ENCODE data around the gene HABP2. TPM values are rescaled to one million over a fixed set of nuclear protein-coding genes. Genes with fewer than 3 reads are reported as not detected.

HABP2 gene
- total RNA-seq, 1 experiment from 2014 or later: not detected

GRCh38 chr10:113544392-113544791, 8.5 kb upstream of the HABP2 start:
- no peaks in the 10 kb centered on the region; a peak in 1 of 5 replicates for H3K9me3 Mint-ChIP-seq
- no peak overlapping the region for H3K27ac Mint-ChIP-seq
- no peak overlapping the region for H2BK120ac ChIP-seq (ENCODE audit: low read depth, low read length, poor library complexity, severe bottlenecking)
- H2AK5ac ChIP-seq (ENCODE audit: insufficient read length, low read length): no peak overlapping the region
- H3K23ac ChIP-seq (ENCODE audit: insufficient read length, low read depth, low read length): no peak overlapping the region
- H3K9ac ChIP-seq (ENCODE audit: extremely low read depth, insufficient read length, low read length): no peak overlapping the region
- H3K9me3 ChIP-seq (ENCODE audit: control insufficient read depth, low read depth, low read length): no peaks in the 10 kb centered on the region
- H3K36me3 Mint-ChIP-seq (ENCODE audit: insufficient read depth in 1 of 3, low read depth in 3 of 3): no peaks in the 10 kb centered on the region
- TF ChIP-seq, protein P1, sequence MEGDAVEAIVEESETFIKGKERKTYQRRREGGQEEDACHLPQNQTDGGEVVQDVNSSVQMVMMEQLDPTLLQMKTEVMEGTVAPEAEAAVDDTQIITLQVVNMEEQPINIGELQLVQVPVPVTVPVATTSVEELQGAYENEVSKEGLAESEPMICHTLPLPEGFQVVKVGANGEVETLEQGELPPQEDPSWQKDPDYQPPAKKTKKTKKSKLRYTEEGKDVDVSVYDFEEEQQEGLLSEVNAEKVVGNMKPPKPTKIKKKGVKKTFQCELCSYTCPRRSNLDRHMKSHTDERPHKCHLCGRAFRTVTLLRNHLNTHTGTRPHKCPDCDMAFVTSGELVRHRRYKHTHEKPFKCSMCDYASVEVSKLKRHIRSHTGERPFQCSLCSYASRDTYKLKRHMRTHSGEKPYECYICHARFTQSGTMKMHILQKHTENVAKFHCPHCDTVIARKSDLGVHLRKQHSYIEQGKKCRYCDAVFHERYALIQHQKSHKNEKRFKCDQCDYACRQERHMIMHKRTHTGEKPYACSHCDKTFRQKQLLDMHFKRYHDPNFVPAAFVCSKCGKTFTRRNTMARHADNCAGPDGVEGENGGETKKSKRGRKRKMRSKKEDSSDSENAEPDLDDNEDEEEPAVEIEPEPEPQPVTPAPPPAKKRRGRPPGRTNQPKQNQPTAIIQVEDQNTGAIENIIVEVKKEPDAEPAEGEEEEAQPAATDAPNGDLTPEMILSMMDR (conservative IDR thresholded peaks at IDR 0.05): no peak
- no peak overlapping the region for H3K4me2 ChIP-seq (ENCODE audit: insufficient read depth, insufficient read length, low read length)
- H3K4ac ChIP-seq (ENCODE audit: low read depth, low read length): no peak overlapping the region
- H3K18ac ChIP-seq (ENCODE audit: insufficient read length, low read depth, low read length): no peak overlapping the region
- H3K27me3 ChIP-seq (ENCODE audit: insufficient read depth, low read length): no peaks in the 10 kb centered on the region; the same call in 1 of the 2 replicates
- no peaks in the 10 kb centered on the region; a peak in 1 of 4 replicates for H3K4me1 Mint-ChIP-seq
- H4K5ac ChIP-seq (ENCODE audit: insufficient read length, low read depth, low read length): no peak overlapping the region
- DNase-seq: no peak
- H3K27ac ChIP-seq (ENCODE audit: insufficient read length, low read depth, low read length): no peak overlapping the region
- no peak overlapping the region for H2BK20ac ChIP-seq (ENCODE audit: low read depth, low read length, poor library complexity, severe bottlenecking)
- H3K56ac ChIP-seq (ENCODE audit: insufficient read length, low read depth, low read length): no peak overlapping the region
- H3K27me3 Mint-ChIP-seq (ENCODE audit: low read depth): peaks cover 100% of the 10 kb centered on the region
- no peak overlapping the region for H4K8ac ChIP-seq (replicated peaks; ENCODE audit: insufficient read length, low read depth, low read length)
- H3K4me1 ChIP-seq (ENCODE audit: insufficient read depth, low read length): no peaks in the 10 kb centered on the region
- H3K14ac ChIP-seq (ENCODE audit: insufficient read depth, low read length): no peak overlapping the region
- H3K4me3 Mint-ChIP-seq: no peak overlapping the region
- H4K20me1 ChIP-seq (ENCODE audit: control insufficient read depth, insufficient read depth, insufficient read length): peaks cover 3% of the 10 kb centered on the region
- H3K79me1 ChIP-seq (ENCODE audit: insufficient read depth, low read depth, low read length, poor library complexity, severe bottlenecking): no peaks in the 10 kb centered on the region
- no peak overlapping the region for H4K91ac ChIP-seq (ENCODE audit: insufficient read length, low read depth, low read length)
- H3K79me2 ChIP-seq (ENCODE audit: insufficient read depth, low read length): no peaks in the 10 kb centered on the region
- no peak overlapping the region for H2BK15ac ChIP-seq (ENCODE audit: low read depth, low read length)
- H3K23me2 ChIP-seq (ENCODE audit: insufficient read length, low read depth, low read length, poor library complexity, severe bottlenecking): no peaks in the 10 kb centered on the region
- WGBS (ENCODE audit: extremely low coverage, insufficient read length, low lambda C conversion rate): no CpG with 5 or more reads among the region's 1 CpG
- H2BK12ac ChIP-seq (ENCODE audit: insufficient read length, low read depth, low read length): no peak overlapping the region
- H2BK5ac ChIP-seq (ENCODE audit: insufficient read length, low read length): no peak overlapping the region
- no peak overlapping the region for H2AFZ ChIP-seq (ENCODE audit: low read length)
- H3T11ph ChIP-seq (ENCODE audit: low read length): no peak overlapping the region
